ENCODE measurements around the gene LRMDA. TPM values are rescaled to one million over a fixed set of nuclear protein-coding genes. Genes with fewer than 3 reads are reported as not detected.

The LRMDA gene
- total RNA-seq, 4 donors from 2014 or later = 12.0 to 15.9 (median 13.9) TPM

DNA sequence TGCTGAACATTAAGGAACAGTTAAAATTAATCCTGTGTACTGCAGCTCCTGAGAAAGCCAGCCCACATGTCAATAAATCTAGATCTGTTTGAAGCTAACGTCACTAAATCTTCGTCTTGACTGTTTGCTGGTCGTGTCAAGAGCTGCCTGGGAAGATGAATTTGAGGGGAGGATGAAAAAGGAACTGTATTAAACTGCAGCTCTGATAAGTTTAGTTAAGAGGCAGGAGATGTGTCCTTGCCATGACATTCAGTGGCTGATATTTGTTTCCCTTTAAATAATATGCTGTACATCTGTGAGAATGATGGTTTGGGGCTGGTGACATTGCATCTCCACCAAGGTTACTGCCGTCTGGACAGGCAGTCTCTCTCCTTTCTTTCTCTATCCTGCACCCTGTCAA, 435.3 kb downstream of the LRMDA start:
- DNase-seq (ENCODE audit: low spot score) (no peak), ATAC-seq (ENCODE audit: low FRiP score) (no peak)
- TF ChIP-seq, protein P1, sequence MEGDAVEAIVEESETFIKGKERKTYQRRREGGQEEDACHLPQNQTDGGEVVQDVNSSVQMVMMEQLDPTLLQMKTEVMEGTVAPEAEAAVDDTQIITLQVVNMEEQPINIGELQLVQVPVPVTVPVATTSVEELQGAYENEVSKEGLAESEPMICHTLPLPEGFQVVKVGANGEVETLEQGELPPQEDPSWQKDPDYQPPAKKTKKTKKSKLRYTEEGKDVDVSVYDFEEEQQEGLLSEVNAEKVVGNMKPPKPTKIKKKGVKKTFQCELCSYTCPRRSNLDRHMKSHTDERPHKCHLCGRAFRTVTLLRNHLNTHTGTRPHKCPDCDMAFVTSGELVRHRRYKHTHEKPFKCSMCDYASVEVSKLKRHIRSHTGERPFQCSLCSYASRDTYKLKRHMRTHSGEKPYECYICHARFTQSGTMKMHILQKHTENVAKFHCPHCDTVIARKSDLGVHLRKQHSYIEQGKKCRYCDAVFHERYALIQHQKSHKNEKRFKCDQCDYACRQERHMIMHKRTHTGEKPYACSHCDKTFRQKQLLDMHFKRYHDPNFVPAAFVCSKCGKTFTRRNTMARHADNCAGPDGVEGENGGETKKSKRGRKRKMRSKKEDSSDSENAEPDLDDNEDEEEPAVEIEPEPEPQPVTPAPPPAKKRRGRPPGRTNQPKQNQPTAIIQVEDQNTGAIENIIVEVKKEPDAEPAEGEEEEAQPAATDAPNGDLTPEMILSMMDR (IDR thresholded peaks at IDR 0.05) = no peak

DNA sequence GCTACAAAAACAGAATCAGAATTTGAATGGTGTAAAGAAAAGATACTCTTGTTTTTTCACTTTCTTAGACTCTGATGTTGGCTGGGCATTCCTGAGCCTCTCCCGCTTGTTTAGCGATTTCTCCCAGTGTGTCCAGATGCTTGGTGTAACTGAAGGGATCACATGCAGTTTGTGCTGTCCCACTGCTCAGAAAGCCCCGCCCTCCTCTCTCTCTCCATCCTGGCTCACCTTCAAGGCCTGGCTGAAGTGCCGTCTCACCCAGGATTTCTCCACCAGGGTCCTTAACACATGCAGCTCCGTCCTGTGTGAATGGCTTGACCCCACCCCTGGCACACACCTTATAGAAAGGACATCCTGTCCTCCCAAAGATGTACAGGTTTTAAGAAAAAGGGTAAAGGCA, 437.1 kb downstream of the LRMDA start:
- TF ChIP-seq, protein P1 (IDR thresholded peaks at IDR 0.05) = no peak
- ATAC-seq (ENCODE audit: low FRiP score) (no peak), DNase-seq (ENCODE audit: low spot score) (no peak)

DNA sequence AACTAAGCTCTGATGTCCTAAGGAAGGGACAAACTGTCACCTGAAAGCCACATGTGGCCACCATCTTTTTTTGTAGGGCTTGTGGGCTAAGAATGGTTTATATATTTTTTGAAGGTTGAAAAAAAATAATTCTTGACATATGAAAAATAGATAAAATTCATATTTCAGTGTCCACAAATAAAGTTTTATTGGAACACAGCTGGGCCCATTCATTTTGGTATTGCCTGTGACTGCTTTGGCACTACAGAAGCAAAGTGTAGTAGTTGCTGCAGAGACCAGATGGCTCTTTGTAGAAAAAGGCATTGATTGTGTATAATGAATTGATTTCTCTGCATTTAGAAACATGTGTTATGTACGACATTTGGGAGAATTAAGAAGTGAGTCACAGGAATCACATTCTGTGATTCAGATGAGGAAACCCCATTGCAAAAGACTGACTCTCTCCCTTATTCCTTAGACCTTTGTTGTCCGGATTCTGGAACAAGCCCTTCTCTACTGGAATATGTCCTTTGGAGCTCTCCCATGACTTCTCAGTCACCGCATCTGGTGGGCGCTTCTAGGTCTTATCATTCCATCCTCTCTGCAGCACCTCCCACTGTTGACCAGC, 438.7 kb downstream of the LRMDA start:
- TF ChIP-seq, protein P1 (IDR thresholded peaks at IDR 0.05) = no peak
- no peak for ATAC-seq (ENCODE audit: low FRiP score)
- no peak for DNase-seq (ENCODE audit: low spot score)

DNA sequence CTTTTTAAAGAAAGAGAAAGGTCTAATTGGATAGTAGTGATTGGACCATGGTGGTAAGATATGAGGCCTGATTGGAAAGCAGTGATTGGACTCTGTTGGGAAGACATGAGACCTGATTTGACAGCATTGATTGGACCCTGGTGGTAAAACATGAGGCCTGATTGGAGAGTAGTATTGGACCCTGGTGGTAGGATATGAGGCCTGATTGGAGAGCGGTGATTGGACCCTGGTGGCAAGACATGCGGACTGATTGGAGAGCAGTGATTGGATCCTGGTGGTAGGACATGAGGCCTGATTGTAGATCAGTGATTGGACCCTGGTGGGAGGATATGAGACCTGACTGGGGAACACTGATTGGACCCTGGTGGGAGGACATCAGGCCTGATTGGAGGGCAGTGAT, 444.3 kb downstream of the LRMDA start:
- ATAC-seq (ENCODE audit: low FRiP score) (no peak), DNase-seq (ENCODE audit: low spot score) (no peak)
- TF ChIP-seq, protein P1 (IDR thresholded peaks at IDR 0.05) = no peak

DNA sequence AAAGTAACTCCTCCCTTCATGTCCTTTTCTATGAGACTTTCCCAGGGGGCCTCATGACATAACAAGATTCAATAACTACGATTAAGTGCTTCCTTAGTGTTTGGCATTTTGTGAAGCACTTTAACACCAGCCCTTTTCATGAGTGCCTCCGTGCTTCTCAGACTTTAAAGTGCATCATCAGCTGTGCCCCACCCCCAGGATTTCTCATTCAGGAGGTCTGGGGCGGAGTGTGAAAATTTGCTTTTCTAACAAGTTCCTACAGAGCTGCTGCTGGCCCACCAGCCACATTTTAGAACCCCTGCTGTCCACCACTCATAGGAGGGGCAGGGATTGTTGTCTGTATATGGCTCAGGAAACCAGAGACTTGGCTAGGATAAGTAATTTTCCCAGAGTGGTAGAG, 445.3 kb downstream of the LRMDA start:
- TF ChIP-seq, protein P1 (IDR thresholded peaks at IDR 0.05) = no peak
- DNase-seq (ENCODE audit: low spot score) = no peak
- no peak for ATAC-seq (ENCODE audit: low FRiP score)

DNA sequence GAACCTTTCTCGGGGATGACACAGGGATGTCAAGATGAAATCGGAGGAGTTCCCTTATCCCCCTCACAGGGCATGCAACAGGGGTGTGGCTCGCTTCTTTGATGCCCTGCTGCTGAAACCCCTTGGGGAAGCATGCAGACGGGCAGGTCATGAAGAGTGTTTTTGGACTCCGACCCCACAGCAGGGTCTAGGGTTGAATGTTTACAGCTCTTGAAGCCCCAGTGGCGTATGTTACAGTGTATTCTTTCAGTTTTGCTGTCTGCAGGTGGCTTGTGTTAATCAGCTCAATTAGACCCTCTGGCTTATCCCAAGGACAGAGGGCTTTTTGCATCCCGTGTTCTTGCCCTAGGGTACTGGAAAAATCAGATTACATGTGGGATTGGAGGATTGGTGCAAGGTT, 446.5 kb downstream of the LRMDA start:
- ATAC-seq (ENCODE audit: low FRiP score) = no peak
- DNase-seq (ENCODE audit: low spot score) = no peak
- TF ChIP-seq, protein P1 (IDR thresholded peaks at IDR 0.05) = no peak

DNA sequence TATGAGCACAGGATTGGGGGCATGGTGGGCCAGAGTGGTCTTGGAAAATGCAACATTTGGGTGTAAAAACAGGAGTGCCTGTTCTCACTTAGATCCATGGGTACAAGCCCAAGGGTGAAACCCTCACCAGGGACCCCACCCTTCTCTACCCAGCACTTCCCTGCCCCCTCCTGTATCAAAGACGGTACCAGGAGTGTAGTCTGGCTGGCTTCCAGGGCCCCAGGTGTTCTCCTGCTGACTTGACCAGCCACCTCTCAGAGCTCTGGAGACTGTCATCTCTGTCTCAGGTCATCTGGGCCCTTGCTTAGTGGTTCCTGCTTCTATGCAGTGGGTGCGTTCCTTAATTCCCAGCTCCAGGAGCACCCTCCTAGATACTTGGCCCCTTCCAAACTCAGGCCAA, 447.2 kb downstream of the LRMDA start:
- no peak for ATAC-seq (ENCODE audit: low FRiP score)
- no peak for DNase-seq (ENCODE audit: low spot score)
- TF ChIP-seq, protein P1 (IDR thresholded peaks at IDR 0.05) = no peak

Data from omental fat pad (tissue), 4 donors.